ENCODE measurements around the gene CANT1. TPM values are rescaled to one million over a fixed set of nuclear protein-coding genes. Genes with fewer than 3 reads are reported as not detected.

The CANT1 gene
- total RNA-seq, 1 donor, result 49.2 TPM

DNA sequence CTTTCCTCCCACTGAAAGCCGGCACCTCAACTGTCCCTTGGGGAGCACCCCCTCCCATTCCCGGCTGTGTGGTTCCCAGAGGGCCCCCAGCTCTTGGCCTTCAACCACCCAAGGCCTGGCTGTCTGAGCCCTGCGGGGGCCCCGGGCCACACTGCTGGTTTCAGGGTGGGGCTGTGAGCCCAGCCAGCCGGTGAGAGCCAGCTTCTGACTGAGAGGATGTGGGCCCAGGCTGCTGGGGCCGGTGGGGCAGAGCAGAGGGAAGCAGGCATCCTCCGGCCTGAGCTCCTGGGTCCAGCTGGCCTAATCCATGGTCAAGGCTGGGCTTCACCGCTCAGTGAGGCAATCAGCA is 29.0 kb downstream of the CANT1 start:
- Histone ChIP-seq H3K36me3 (ENCODE audit: insufficient read depth, low read length) (peaks cover 3% of the 10 kb centered on the region), H3K27ac (ENCODE audit: low read depth, low read length) (no peak overlapping the region), H3K4me2 (ENCODE audit: insufficient read depth, low read length) (no peak overlapping the region), H3K79me2 (ENCODE audit: insufficient read depth, low read length) (peaks cover 26% of the 10 kb centered on the region), H4K20me1 (ENCODE audit: insufficient read depth, low read length) (peaks cover 4% of the 10 kb centered on the region), H3K4me3 (ENCODE audit: insufficient read depth, low read length) (no peak overlapping the region), H3K9me3 (ENCODE audit: low read depth, low read length) (no peaks in the 10 kb centered on the region), H3K4me1 (ENCODE audit: insufficient read depth, low read length) (peaks cover 29% of the 10 kb centered on the region), H2AFZ (ENCODE audit: low read length) (peak overlapping the region; percentile 91), H3K27me3 (ENCODE audit: insufficient read depth, low read length) (no peaks in the 10 kb centered on the region)
- DNase-seq (ENCODE audit: insufficient read length, low spot score, missing footprints), result peak; percentile 34
- TF ChIP-seq, protein P1, sequence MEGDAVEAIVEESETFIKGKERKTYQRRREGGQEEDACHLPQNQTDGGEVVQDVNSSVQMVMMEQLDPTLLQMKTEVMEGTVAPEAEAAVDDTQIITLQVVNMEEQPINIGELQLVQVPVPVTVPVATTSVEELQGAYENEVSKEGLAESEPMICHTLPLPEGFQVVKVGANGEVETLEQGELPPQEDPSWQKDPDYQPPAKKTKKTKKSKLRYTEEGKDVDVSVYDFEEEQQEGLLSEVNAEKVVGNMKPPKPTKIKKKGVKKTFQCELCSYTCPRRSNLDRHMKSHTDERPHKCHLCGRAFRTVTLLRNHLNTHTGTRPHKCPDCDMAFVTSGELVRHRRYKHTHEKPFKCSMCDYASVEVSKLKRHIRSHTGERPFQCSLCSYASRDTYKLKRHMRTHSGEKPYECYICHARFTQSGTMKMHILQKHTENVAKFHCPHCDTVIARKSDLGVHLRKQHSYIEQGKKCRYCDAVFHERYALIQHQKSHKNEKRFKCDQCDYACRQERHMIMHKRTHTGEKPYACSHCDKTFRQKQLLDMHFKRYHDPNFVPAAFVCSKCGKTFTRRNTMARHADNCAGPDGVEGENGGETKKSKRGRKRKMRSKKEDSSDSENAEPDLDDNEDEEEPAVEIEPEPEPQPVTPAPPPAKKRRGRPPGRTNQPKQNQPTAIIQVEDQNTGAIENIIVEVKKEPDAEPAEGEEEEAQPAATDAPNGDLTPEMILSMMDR (IDR thresholded peaks at IDR 0.05; ENCODE audit: extremely low read depth, low read depth, low read length), result no peak

DNA sequence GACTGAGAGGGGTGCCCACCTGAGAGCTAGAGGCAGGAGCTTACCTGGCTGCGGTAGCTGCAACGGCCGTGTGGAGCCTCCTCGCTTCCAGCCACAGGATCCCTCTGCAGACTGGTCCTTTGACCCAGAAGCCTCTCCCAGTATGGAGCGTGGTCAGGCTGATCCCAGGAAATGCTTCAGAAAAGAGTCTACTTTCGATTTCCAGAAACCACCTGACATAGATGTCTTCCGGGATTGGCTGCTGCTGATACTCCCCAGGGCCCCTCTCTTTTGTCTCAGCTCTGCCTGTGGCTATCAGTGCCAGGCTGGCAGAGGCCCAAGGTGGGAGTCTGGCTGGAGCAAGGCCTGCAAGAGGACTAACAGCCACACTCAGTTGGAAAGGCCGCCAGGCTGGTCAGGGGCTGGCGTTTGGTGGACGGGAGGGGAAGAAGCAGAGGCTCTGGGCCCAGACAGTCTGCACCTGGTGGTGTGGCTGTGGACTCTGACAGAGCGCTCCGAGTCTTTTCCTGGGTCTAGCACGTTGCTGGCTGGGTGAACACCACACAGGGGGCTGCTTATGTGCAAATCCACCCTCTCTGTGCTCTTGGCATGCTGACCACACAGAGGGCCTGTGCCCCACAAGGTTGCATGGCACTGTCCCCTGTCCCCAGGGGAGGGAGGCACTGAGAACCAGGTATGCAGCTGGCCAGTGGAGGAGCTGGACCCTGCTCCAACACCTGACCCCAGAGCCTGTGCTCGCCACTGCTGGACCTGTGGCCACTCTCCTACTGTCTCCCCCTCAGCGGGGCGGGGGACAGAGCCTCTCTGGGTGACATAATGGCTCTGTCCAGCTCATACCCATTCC is 29.6 kb downstream of the CANT1 start, which contains the start of gene LGALS3BP:
LGALS3BP (minus strand) TSS at position 144 of the 844 bp plus-strand sequence. CDS start 2,732 bp downstream, outside the sequence.
- Histone ChIP-seq H3K36me3 (ENCODE audit: insufficient read depth, low read length) (peaks cover 3% of the 10 kb centered on the region), H3K79me2 (ENCODE audit: insufficient read depth, low read length) (peaks cover 26% of the 10 kb centered on the region), H3K4me2 (ENCODE audit: insufficient read depth, low read length) (peak within 1 kb of the TSS; percentile 84), H3K9me3 (ENCODE audit: low read depth, low read length) (no peaks in the 10 kb centered on the region), H4K20me1 (ENCODE audit: insufficient read depth, low read length) (peaks cover 4% of the 10 kb centered on the region), H3K27ac (ENCODE audit: low read depth, low read length) (peak within 1 kb of the TSS; percentile 48), H3K4me3 (ENCODE audit: insufficient read depth, low read length) (peak within 1 kb of the TSS; percentile 68), H3K27me3 (ENCODE audit: insufficient read depth, low read length) (no peaks in the 10 kb centered on the region), H3K4me1 (ENCODE audit: insufficient read depth, low read length) (peaks cover 34% of the 10 kb centered on the region), H2AFZ (ENCODE audit: low read length) (peak within 1 kb of the TSS; percentile 91)
- DNase-seq (ENCODE audit: insufficient read length, low spot score, missing footprints), result peak; percentile 99
- TF ChIP-seq, protein P1 (IDR thresholded peaks at IDR 0.05; ENCODE audit: extremely low read depth, low read depth, low read length), result no peak

DNA sequence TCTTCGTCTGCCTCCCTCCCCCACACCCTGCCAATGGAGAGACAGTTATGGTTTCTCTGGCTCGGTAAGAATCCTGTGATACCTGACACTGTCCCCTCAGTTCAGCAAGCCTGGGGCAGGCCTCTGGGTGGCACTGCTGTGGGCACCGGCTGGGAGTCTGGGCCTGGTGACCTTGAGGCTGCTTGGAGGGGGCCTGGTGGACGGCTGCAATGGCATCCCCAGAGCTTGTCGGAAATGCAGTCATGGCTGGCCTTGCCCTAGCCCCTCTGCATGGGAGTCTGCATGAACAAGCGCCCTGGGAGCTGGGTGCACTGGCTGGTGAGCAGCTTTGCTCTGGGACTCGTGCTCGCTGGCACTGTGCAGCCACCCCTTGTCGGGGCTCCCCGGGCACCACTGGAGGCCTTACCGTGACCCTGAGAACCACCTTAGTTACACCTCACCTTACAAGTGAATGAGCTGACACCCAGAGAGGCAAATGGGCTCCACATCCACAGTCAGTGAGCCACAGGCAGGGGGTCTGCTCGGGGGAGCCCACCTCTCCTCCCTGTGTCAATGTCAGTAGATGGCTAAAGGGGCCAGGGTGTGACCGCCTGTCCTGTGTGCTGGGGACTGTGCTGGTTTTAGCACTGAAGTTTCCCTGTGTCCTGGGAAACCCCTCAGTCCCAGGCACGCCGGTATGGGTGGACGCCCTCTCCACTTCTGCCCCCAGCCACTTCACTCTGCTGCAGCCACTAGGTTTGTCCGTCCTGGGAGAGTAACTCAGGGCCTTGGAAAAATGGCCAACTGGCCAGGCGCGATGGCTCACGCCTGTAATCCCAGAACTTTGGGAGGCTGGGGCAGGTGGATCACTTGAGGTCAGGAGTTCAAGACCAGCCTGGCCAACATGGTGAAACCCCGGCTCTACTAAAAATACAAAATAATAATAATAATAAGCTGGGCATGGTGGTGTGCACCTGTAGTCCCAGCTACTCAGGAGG is 31.3 kb downstream of the CANT1 start:
- no peak overlapping the region for H3K4me3 ChIP-seq (ENCODE audit: insufficient read depth, low read length)

More for the DNA sequence above, 31.3 kb downstream of the CANT1 start:
- no peak overlapping the region for H3K27ac ChIP-seq (ENCODE audit: low read depth, low read length)
- DNase-seq (ENCODE audit: insufficient read length, low spot score, missing footprints), result peak; percentile 62
- peaks cover 37% of the 10 kb centered on the region for H3K4me1 ChIP-seq (ENCODE audit: insufficient read depth, low read length)
- peaks cover 7% of the 10 kb centered on the region for H3K36me3 ChIP-seq (ENCODE audit: insufficient read depth, low read length)
- H3K79me2 ChIP-seq (ENCODE audit: insufficient read depth, low read length), result peaks cover 26% of the 10 kb centered on the region
- TF ChIP-seq, protein P1 (IDR thresholded peaks at IDR 0.05; ENCODE audit: extremely low read depth, low read depth, low read length), result no peak
- peaks cover 4% of the 10 kb centered on the region for H4K20me1 ChIP-seq (ENCODE audit: insufficient read depth, low read length)
- H3K27me3 ChIP-seq (ENCODE audit: insufficient read depth, low read length), result no peaks in the 10 kb centered on the region
- no peaks in the 10 kb centered on the region for H3K9me3 ChIP-seq (ENCODE audit: low read depth, low read length)
- H2AFZ ChIP-seq (ENCODE audit: low read length), result no peak overlapping the region
- H3K4me2 ChIP-seq (ENCODE audit: insufficient read depth, low read length), result peak overlapping the region; percentile 84
